Smooth muscle cell (in vitro differentiated cells): ENCODE results near the gene FAM89A. TPM values are rescaled to one million over a fixed set of nuclear protein-coding genes. Genes with fewer than 3 reads are reported as not detected.
"Not testable (repeated sequence)": the region's sequence is repeated elsewhere in the genome, so short reads cannot be mapped to it uniquely, and the experiment has no call there.

Experiments
- DNase-seq: peaks from one replicate; lab custom pipeline; 2025; ENCODE audit not compliant: unreplicated experiment; lab: John Stamatoyannopoulos, UW
- H2AFZ ChIP-seq: fragments of 200-600 bp; sonication (generic); 2 replicates; pipeline ENCODE4 v1.6.0; 2016; ENCODE audit warnings: antibody characterized with exemption, low read depth, mild to moderate bottlenecking
- H3F3A ChIP-seq: fragments of 200-600 bp; sonication (generic); 2 replicates; pipeline ENCODE4 v1.6.0; 2017; ENCODE audit warnings: antibody characterized with exemption, low read depth
- H3K27ac ChIP-seq: fragments of 200-600 bp; sonication (generic); 2 replicates; pipeline ENCODE4 v1.5.1; 2016; ENCODE audit warnings: low read depth, mild to moderate bottlenecking
- H3K27me3 ChIP-seq: fragments of 200-600 bp; sonication (generic); 2 replicates; pipeline ENCODE4 v1.6.1; 2016; ENCODE audit warnings: low read depth, mild to moderate bottlenecking
- H3K36me3 ChIP-seq: fragments of 200-600 bp; sonication (generic); 2 replicates; pipeline ENCODE4 v1.5.1; 2016; ENCODE audit warnings: low read depth
- H3K4me1 ChIP-seq: fragments of 200-600 bp; sonication (generic); 2 replicates; pipeline ENCODE4 v1.5.1; 2016; ENCODE audit warnings: low read depth
- H3K4me2 ChIP-seq: fragments of 200-600 bp; sonication (generic); 2 replicates; pipeline ENCODE4 v1.6.0; 2016; ENCODE audit warnings: mild to moderate bottlenecking
- H3K4me3 ChIP-seq: fragments of 200-600 bp; sonication (generic); 2 replicates; pipeline ENCODE4 v1.5.1; 2016; ENCODE audit warnings: mild to moderate bottlenecking
- H3K79me2 ChIP-seq: fragments of 200-600 bp; sonication (generic); 2 replicates; pipeline ENCODE4 v1.6.0; 2016; ENCODE audit warnings: low read depth, mild to moderate bottlenecking
- H3K9ac ChIP-seq: fragments of 200-600 bp; sonication (generic); 2 replicates; pipeline ENCODE4 v1.6.0; 2016; ENCODE audit warnings: low read depth
- H3K9me3 ChIP-seq: fragments of 200-600 bp; sonication (generic); replicated peaks from 2 replicates; pipeline ENCODE4 v1.5.1; 2016; ENCODE audit warnings: low read depth
- H4K20me1 ChIP-seq: fragments of 200-600 bp; sonication (generic); 2 replicates; pipeline ENCODE4 v1.6.0; 2016; ENCODE audit warnings: low read depth
- WGBS: methylation state at CpG from one replicate; pipeline ENCODE4 v1.1.7; 2016; ENCODE audit warnings: low lambda C conversion rate; 5-methylcytosine and 5-hydroxymethylcytosine counted together
- polyA plus RNA-seq: library from polyadenylated mRNA; unstranded; fragments of >200 nt; fragmentation: Nextera tagmentation; extraction: Ambion mirVana; gene quantifications from 2 replicates; pipeline ENCODE4 v1.2.1, GENCODE V29; 2016
- total RNA-seq: library from RNA; depleted of rRNA; stranded (reverse); fragments of >200 nt; gene quantifications from 2 replicates; pipeline ENCODE4 v1.2.3, GENCODE V29; 2014
- TF ChIP-seq, protein P1 (sequence below): fragments of 200-600 bp; sonication (generic); IDR thresholded peaks from 2 replicates; pipeline ENCODE4 v1.5.1; 2017; ENCODE audit warnings: borderline replicate concordance, mild to moderate bottlenecking, antibody characterized with exemption; ENCODE audit not compliant: insufficient read depth, poor library complexity, severe bottlenecking

FAM89A gene
- total and polyA plus RNA-seq, 2 experiments from 2014 or later: 34.9 to 45.3 TPM

- Histone ChIP-seq H2AFZ (no peak overlapping the region), H3K4me2 (no peak overlapping the region), H3K27me3 (peaks cover 26% of the 10 kb centered on the region), H3K79me2 (no peaks in the 10 kb centered on the region), H3K9me3 (no peaks in the 10 kb centered on the region), H4K20me1 (no peaks in the 10 kb centered on the region), H3K4me1 (no peaks in the 10 kb centered on the region), H3K4me3 (no peak overlapping the region), H3K27ac (no peak overlapping the region), H3K9ac (no peak overlapping the region), H3F3A (no peaks in the 10 kb centered on the region), H3K36me3 (no peaks in the 10 kb centered on the region)
- no peak for DNase-seq
- 92% methylated on average over 3 of the region's 3 CpGs for WGBS
- TF ChIP-seq, protein P1, sequence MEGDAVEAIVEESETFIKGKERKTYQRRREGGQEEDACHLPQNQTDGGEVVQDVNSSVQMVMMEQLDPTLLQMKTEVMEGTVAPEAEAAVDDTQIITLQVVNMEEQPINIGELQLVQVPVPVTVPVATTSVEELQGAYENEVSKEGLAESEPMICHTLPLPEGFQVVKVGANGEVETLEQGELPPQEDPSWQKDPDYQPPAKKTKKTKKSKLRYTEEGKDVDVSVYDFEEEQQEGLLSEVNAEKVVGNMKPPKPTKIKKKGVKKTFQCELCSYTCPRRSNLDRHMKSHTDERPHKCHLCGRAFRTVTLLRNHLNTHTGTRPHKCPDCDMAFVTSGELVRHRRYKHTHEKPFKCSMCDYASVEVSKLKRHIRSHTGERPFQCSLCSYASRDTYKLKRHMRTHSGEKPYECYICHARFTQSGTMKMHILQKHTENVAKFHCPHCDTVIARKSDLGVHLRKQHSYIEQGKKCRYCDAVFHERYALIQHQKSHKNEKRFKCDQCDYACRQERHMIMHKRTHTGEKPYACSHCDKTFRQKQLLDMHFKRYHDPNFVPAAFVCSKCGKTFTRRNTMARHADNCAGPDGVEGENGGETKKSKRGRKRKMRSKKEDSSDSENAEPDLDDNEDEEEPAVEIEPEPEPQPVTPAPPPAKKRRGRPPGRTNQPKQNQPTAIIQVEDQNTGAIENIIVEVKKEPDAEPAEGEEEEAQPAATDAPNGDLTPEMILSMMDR: no peak
These were observed 10.3 kb upstream of the FAM89A start for GRCh38 chr1:231050395-231050794.

DNA sequence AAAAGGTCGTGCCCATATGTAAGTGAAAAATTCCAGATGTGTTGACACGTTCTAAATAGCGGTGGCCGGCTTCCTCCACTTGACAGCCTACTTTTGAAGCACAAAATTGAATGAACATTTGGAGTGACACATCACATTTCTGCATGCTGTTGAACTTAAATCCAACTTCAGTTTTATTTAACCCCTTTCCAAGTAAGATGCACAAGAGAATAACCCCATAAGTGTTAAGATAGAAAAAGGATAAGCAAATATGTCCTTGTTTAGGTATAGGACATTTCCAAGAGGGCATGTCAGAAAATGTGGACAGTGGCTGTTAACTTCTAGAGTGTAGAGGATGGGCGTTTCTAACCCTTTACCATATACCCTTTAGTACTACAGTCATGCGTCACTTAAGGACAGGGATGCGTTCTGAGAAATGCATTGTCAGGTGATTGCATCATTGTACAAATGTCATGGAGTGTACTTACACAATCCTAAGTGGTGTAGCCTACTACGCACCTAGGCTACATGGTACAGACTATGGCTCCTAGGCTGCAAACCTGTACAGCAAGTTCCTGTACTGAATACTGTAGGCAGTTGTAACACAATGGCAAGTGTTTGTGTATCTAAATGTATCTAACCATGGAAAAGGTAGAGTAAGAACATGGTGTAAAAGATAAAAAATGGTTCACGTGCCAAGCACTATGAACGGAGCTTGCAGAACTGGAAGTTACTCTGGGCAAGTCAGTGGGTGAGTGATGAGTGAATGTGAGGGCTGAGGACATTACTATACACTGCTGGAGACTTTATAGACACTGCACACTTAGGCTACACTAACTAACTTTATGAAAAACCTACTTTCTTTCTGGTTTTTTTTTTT is 9.3 kb upstream of the FAM89A start:
- no peak for DNase-seq
- Histone ChIP-seq H3K9ac (no peak overlapping the region), H3K9me3 (no peaks in the 10 kb centered on the region), H3F3A (no peaks in the 10 kb centered on the region), H2AFZ (no peak overlapping the region), H3K27me3 (peaks cover 26% of the 10 kb centered on the region), H3K4me2 (no peak overlapping the region), H4K20me1 (no peaks in the 10 kb centered on the region), H3K4me3 (no peak overlapping the region), H3K4me1 (no peaks in the 10 kb centered on the region), H3K79me2 (no peaks in the 10 kb centered on the region), H3K36me3 (no peaks in the 10 kb centered on the region), H3K27ac (no peak overlapping the region)
- TF ChIP-seq, protein P1: no peak
- WGBS: 82% methylated on average over 10 of the region's 10 CpGs

DNA sequence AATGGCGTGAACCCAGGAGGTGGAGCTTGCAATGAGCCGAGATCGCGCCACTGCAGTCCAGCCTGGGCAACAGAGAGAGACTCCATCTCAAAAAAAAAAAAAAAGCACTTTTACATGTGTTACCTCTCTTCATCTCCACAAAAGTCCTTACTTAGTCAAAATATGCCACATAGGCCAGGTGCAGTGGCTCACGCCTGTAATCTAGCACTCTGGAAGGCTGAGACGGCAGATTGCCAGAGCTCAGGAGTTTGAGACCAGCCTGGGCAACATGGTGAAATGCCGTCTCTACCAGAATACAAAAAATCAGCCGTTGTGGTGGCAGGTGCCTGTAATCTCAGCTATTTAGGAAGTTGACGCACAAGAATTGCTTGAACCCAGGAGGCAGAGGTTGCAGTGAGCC is 8.4 kb upstream of the FAM89A start:
- H3K9ac ChIP-seq, DNase-seq, H3K79me2 ChIP-seq: not testable (repeated sequence)

DNA sequence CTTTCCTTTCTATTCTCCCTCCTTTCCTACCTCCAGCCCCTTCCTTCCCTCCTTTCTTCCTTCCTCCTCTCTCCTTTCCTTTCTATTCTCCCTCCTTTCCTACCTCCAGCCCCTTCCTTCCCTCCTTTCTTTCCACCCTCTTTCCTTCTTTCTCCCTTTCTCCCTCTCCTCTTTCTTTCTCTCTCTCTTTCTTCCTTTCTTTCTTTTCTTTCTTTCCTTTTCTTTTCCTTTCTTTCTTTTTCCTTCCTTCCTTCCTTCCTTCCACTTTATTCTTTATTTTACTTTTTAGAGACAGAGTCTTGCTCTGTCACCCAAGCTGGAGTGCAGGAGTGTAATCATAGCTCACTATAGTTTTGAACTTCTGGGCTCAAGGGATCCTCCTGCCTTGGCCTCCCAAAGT is 7.5 kb upstream of the FAM89A start:
- H4K20me1 ChIP-seq, H3K4me2 ChIP-seq, H3K9me3 ChIP-seq, H3K79me2 ChIP-seq, DNase-seq, H3K4me1 ChIP-seq, H3K4me3 ChIP-seq, H2AFZ ChIP-seq, H3K9ac ChIP-seq, H3K36me3 ChIP-seq, H3K27ac ChIP-seq, H3F3A ChIP-seq: not testable (repeated sequence)
- H3K27me3 ChIP-seq: peaks cover 26% of the 10 kb centered on the region

More for the DNA sequence above, 8.4 kb upstream of the FAM89A start:
- H2AFZ ChIP-seq, H3K4me3 ChIP-seq, H3F3A ChIP-seq, H3K27ac ChIP-seq, H3K9me3 ChIP-seq, H3K4me2 ChIP-seq, H3K36me3 ChIP-seq, H3K4me1 ChIP-seq, H4K20me1 ChIP-seq: not testable (repeated sequence)
- H3K27me3 ChIP-seq: peaks cover 26% of the 10 kb centered on the region
- 94% methylated on average over 9 of the region's 9 CpGs for WGBS
